ENCODE data around the gene NF1.
"Not testable (repeated sequence)": the region's sequence is repeated elsewhere in the genome, so short reads cannot be mapped to it uniquely, and the experiment has no call there.

NF1 gene

DNA sequence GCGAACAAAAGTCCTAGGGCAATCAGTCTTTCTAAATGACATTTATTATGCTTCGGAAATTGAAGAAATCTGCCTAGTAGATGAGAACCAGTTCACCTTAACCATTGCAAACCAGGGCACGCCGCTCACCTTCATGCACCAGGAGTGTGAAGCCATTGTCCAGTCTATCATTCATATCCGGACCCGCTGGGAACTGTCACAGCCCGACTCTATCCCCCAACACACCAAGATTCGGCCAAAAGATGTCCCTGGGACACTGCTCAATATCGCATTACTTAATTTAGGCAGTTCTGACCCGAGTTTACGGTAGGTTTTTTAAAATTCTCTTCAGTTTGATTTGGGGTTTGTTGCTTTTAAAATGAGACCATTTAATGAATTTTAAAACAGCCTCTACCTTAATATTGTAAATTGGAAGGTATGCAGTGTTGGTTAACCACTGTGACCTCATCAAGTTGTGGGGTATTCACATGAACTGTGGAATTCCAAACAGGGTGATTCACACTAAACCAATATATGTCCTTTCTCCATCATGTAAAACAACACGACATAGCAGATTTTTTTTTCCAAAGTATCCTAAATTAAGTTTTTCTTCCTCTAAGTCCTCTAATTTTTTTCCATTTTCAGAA lies 232.9 kb downstream of the NF1 start:
- no peak for DNase-seq (ENCODE audit: low read depth in 2 of 2)

GRCh38 chr17:31328160-31328535 lies 233.4 kb downstream of the NF1 start:
- no peak for DNase-seq (ENCODE audit: low read depth in 2 of 2)

GRCh38 chr17:31329221-31329620 lies 234.4 kb downstream of the NF1 start:
- no peak for DNase-seq (ENCODE audit: low read depth in 2 of 2)

DNA sequence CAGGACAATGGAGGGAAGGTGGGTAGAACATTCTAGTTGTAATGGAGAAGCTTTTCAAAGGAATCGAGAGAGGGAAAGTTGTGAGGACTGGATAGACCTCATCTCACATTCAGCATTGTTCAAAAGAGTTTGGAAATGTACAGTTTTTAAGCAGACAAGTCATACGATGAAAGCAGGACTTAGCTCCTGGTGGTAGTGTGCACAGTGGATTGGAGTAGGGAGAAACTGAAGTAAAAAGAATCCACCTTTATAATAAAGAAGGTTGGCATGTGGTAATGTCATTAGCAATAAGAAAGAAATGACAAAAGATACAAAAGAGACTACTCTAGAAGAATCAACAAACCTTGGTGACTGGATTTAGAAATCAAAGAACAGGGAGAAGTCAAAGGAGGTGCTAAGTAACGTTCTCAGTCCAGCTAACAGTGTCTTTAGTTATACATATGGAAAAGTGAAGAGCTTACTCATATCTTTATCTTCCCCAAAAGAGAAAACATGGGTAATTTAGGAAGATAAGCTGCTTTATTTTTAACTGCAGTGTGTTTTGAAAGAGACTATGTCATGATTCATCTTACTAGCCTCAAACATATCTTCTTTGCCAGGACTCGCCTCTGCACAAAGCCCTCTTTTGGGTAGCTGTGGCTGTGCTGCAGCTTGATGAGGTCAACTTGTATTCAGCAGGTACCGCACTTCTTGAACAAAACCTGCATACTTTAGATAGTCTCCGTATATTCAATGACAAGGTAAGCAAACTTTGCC lies 245.3 kb downstream of the NF1 start:
- DNase-seq (ENCODE audit: low read depth in 2 of 2) = no peak

GRCh38 chr17:31345191-31345747 lies 250.5 kb downstream of the NF1 start:
- not testable (repeated sequence) for DNase-seq (ENCODE audit: low read depth in 2 of 2)

DNA sequence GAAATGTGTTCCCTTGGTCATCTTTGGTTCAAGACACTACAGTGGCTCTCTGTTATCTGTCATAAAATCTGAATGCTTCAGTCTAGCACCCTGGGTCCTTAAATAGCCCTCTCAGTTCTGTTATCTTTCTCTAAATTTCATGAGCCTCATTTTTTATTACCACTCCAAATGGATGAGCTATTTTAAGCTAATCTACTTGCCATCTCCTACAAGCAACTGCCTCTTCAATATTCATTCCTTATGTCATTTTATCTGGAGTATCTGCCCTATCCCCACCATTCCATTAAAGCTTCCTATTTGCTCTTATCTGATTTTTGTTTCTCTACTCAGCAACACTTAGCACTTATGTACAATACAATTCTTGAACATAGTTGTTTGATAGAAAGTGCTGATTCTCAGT lies 254.7 kb downstream of the NF1 start:
- DNase-seq (ENCODE audit: low read depth in 2 of 2) = no peak

DNA sequence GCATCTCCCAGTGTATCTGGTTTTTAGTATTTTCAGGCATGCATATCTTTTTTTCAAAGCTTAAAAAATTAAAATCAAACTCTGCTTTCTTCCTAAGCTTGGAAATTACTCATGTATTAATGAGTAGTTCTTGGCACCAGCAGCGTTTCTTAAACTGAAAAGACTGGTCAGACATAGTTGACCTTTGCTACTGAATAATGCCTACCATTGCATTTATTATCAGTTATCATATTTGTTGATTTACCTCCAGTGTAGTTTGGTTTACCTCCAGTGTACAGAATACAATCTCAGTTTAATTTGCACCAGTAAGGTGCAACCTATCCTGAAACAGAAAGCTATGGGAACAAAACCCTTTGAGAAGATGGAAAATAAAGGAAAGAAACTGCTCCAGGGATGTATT lies 261.2 kb downstream of the NF1 start:
- no peak for DNase-seq (ENCODE audit: low read depth in 2 of 2)

GRCh38 chr17:31357091-31357490 lies 262.3 kb downstream of the NF1 start:
- no peak for DNase-seq (ENCODE audit: low read depth in 2 of 2)

DNA sequence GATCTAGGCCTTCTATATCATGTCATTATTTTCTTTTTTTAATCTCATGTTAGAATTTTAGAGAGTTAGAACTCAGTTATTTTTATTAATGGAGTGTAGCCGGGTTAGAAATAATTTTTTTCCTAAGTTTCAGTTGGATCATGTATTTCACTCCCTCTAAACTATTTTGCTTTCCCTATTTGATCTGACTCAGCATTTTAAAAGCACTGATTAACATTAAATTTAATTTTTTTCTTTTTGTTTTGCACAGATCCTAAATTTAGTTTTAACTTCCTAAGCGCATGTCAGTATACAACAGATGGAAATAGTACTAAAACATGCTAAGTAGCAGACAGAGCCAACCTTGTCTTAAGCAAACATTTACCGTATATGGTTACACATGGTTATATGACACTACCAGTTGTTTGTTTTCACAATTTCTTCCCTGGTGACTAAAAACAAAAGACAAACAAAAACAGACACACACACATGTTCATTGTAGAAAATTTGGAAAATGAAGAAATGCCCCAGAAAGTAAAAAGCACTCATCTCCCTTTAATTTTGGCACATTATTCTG lies 263.1 kb downstream of the NF1 start:
- no peak for DNase-seq (ENCODE audit: low read depth in 2 of 2)

DNA sequence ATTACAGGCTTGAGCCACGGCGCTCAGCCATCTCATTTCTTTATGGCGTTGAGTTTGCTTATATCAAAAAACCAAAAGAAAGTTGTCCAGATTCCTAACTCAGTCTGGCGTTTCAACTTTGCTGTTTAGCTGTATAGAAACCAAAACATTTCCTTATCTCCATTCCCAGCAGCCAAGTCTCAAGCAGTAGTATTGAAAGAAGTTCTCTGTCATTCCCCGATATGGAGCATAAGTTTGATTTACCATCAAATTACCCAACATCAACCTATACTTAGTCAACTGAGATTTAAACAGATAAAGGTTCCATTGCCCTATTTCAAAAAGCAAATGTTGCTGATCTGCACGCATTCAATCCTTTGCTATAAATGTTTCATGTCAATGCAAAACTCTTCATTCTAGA lies 269.2 kb downstream of the NF1 start:
- no peak for DNase-seq (ENCODE audit: low read depth in 2 of 2)

GRCh38 chr17:31366088-31366487 lies 271.3 kb downstream of the NF1 start:
- DNase-seq (ENCODE audit: low read depth in 2 of 2) = no peak

- no peak for DNase-seq (ENCODE audit: low read depth in 2 of 2)
Measured at GRCh38 chr17:31369266-31369665, 274.5 kb downstream of the NF1 start.

DNA sequence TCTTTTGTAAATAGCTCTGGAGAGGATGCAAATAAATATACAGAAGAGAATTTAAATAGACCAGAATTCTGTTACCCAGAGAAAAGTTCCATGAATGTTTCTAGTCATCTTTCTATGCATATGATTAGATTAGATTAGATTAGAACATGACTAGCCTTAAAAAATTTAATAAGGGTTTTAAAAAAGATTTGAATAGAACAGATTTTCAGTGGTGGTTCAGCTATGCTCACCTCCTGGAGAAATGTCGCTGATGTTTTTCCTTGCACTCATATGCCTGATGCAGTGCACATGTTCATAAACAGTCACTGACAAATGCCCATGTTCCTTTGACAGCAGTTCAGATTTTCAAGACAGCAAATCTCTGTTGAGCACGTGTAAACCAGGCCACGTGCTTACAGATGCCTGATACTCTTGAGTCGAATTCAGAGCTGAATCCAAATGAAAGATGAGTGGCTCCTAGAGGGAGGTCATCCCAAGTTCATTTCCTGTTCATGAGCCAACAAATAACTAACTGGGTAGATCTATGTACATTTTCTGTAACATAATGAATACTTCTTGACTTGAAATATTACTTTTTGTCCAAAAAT lies 276.8 kb downstream of the NF1 start:
- DNase-seq (ENCODE audit: low read depth in 2 of 2) = no peak

DNA sequence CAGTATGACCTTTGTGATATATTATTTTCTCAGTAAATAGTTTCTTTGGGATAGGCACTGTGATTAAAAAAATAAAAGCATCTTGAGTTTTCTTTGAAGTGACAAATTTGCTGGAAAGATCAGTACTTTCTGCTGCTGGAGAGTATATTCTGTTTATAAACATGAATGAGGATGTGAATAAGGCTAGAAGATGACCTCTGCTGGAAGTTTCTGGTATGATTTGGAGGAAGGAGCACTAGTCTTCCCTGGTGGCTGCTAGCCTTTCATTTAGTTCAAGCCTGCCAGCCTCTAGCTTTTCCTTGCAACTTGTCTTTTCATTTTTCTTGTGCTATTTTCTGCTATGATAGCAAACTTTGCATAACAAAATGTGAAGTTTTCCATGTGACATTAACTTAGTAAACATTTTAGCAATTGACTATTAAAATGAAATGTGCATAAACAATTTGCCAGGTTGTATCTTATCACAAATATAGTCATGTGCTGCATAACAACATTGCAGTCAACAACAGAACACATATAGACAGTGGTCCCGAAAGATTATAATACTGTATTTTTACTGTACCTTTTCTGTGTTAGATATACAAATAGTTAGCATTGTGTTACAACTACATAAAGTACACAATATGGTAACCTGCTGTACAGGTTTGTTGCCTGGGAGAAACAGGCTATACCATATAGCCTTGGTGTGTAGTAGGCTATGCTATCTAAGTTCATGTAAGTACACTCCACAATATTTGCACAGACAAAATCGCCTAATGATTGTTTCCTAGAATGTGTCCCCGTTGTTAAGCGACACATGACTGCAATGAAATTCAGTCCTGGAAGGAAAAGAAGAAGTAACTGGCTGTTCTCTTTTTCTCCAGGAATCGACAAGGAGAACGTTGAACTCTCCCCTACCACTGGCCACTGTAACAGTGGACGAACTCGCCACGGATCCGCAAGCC lies 278.6 kb downstream of the NF1 start:
- no peak for DNase-seq (ENCODE audit: low read depth in 2 of 2)

DNA sequence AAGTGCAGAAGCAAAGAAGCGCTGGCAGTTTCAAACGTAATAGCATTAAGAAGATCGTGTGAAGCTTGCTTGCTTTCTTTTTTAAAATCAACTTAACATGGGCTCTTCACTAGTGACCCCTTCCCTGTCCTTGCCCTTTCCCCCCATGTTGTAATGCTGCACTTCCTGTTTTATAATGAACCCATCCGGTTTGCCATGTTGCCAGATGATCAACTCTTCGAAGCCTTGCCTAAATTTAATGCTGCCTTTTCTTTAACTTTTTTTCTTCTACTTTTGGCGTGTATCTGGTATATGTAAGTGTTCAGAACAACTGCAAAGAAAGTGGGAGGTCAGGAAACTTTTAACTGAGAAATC lies 279.3 kb downstream of the NF1 start:
- DNase-seq (ENCODE audit: low read depth in 2 of 2) = no peak

DNA sequence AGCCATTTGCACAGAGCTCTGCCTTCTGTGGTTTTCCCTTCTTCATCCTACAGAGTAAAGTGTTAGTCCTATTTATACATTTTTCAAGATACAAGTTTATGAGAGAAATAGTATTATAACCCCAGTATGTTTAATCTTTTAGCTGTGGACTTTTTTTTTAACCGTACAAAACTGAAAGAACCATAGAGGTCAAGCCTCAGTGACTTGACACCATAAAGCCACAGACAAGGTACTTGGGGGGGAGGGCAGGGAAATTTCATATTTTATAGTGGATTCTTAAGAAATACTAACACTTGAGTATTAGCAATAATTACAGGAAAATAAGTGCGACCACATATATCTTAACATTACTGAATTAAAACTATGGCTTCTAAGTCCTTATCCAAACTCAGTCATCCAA lies 279.7 kb downstream of the NF1 start:
- DNase-seq (ENCODE audit: low read depth in 2 of 2) = no peak

- no peak for DNase-seq (ENCODE audit: low read depth in 2 of 2)
Measured at GRCh38 chr17:31378638-31379037, 283.9 kb downstream of the NF1 start.

DNA sequence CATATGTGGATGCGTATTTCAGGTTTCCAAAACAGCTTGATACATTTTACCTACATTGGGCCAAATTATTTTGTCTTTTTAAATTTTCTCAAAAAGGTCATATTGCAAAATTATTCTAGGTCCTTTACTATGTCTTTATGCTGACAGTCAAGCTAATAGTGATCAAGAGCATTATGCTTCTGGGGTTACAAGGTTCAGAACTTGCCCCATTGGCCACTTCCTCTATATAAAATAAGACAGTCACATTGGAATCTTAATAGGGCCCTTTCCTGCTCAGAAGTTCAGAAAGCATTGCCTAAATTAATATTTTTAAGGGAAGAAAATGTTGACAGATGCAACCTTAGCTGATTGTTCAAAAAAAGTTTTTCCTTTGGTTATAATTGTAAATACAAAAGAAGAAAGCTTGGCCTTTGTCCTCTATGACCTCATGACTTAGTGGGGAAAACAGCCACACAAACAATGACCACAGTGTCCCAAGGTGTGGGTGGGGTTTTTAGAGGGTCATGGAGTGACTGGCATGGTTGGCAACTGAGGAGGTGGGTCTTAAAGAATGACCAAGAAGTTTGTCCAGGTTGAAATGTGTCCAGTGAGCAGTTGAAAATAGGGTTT lies 284.9 kb downstream of the NF1 start:
- DNase-seq (ENCODE audit: low read depth in 2 of 2) = no peak

DNA sequence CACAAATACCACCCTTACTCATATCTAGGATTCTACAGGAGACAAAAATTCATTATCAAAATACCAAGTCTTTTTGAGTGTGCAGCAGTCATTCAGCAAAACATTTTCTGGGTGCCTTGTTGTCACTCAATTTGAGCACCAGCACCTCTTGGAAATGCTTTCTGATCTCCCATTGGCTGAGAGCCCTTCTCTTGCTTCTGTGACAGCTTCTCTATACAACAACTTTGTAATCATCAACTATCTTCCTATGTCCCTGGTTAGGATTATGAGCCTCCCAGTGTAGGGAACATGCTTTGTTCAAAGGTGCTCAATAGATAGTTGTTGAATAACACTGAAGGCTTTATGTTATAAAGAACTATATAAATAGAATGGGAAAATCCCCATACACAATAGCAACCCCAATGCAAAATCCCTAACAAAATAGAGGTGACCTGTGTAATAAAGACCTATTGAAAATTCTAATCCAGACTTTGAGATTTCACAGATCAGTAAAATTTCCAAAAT lies 286.4 kb downstream of the NF1 start:
- DNase-seq (ENCODE audit: low read depth in 2 of 2) = no peak

GRCh38 chr17:31382668-31383275 lies 288.0 kb downstream of the NF1 start:
- DNase-seq (ENCODE audit: low read depth in 2 of 2) = not testable (repeated sequence)

GRCh38 chr17:31383488-31383887 lies 288.7 kb downstream of the NF1 start:
- not testable (repeated sequence) for DNase-seq (ENCODE audit: low read depth in 2 of 2)
